Measurements from ENCODE around the gene OTOP2.

DNA sequence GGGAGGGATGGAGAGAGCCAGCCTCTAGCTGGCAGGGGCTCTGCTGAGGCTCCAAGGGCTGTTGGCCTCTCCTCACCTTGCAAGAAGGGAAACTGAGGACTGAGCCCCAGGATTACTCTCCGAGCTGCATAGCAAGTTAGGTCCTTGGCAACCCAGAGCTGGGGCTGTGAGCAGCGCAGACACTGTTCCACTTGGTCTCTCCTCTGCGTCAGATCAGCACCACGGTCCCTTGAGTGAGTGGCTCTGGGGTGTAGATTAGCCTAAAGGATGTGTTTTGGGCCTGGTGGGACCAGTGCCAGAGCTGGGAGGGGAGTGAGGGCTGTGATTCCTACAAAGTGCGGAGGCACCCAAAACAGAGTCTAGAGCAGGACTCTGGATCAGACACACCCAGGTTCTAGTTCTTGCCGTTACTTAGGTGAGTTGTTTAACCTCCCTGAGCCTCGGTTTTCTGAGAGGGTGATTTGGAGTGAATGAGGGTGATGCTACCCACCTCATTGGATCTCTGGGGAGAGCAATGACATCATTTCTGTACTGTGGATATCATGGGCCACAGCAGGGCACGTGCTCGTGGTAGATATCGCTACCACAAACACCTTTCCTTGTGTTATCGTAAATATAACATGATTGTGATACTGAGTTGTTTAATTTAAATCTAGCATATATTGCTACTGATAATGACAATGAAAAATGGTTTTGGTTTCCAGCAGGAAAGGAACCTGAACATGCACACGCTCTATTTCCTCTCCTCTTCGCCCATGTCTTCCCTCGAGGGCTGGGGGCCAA is 22.5 kb upstream of the OTOP2 start:
- TF ChIP-seq CTCF (conservative IDR thresholded peaks at IDR 0.05; ENCODE audit: low read length) (no peak), EZH2phosphoT487 (IDR thresholded peaks at IDR 0.05; ENCODE audit: borderline replicate concordance) (no peak)

All from Loucy (cell line).